NCI-H2196 treated with DMSO at 0.1 percent for 48 hours (cell line): ENCODE measurements around the gene IFITM2.
"Not testable (repeated sequence)": the region's sequence is repeated elsewhere in the genome, so short reads cannot be mapped to it uniquely, and the experiment has no call there.

Experiments used
- DNase-seq: peaks from one replicate; lab custom pipeline; 2025; ENCODE audit not compliant: unreplicated experiment; lab: John Stamatoyannopoulos, UW

IFITM2 gene

GRCh38 chr11:307766-308708 lies at the start of gene IFITM2:
Gene IFITM2, plus strand, starts transcription at chr11:307816. Its CDS starts 377 bp downstream, at chr11:308193.
- DNase-seq: peak; percentile 43

- DNase-seq: no peak
Measured at GRCh38 chr11:259413-259812, 48.2 kb upstream of the IFITM2 start.

GRCh38 chr11:261624-262023 lies 46.0 kb upstream of the IFITM2 start:
- no peak for DNase-seq

- no peak for DNase-seq
Measured at GRCh38 chr11:266676-267439, 40.8 kb upstream of the IFITM2 start.

GRCh38 chr11:267491-267994 lies 40.1 kb upstream of the IFITM2 start:
- DNase-seq: no peak

- not testable (repeated sequence) for DNase-seq
Measured at GRCh38 chr11:268716-269145, 38.9 kb upstream of the IFITM2 start.

GRCh38 chr11:269146-269890 lies 38.3 kb upstream of the IFITM2 start:
- no peak for DNase-seq

GRCh38 chr11:270451-271318 lies 36.9 kb upstream of the IFITM2 start:
- DNase-seq: no peak

- no peak for DNase-seq
Measured at GRCh38 chr11:271319-271715, 36.3 kb upstream of the IFITM2 start.

- DNase-seq: no peak
Measured at GRCh38 chr11:272195-272930, 35.3 kb upstream of the IFITM2 start.

- no peak for DNase-seq
Measured at GRCh38 chr11:272931-273198, 34.8 kb upstream of the IFITM2 start.

GRCh38 chr11:276219-276618 lies 31.4 kb upstream of the IFITM2 start:
- no peak for DNase-seq

GRCh38 chr11:278001-278951 lies 29.3 kb upstream of the IFITM2 start, which contains the start of gene NLRP6:
Gene NLRP6, plus strand, starts transcription at chr11:278407. Its CDS starts 163 bp downstream, at chr11:278570.
- DNase-seq: no peak

- no peak for DNase-seq
Measured at GRCh38 chr11:279040-279965, 28.3 kb upstream of the IFITM2 start.

- DNase-seq: peak; percentile 41
Measured at GRCh38 chr11:279966-280705, 27.5 kb upstream of the IFITM2 start.

GRCh38 chr11:280706-281485 lies 26.7 kb upstream of the IFITM2 start:
- DNase-seq: no peak
